HEK293T (cell line): Measurements from ENCODE around the gene IFNA5.

Experiments used
- CTCF ChIA-PET: fragments of 350-600 bp; formaldehyde crosslinking; extraction: SDS; loops from one replicate; lab custom pipeline; 2021; ENCODE audit warnings: antibody characterized with exemption, inconsistent platforms; lab: Yijun Ruan, JAX
- POLR2A ChIA-PET: fragments of 350-600 bp; formaldehyde crosslinking; extraction: SDS; loops from one replicate; lab custom pipeline; 2020; ENCODE audit warnings: antibody characterized with exemption, inconsistent platforms; lab: Yijun Ruan, JAX
- DNase-seq: peaks from one replicate; pipeline ENCODE4 v3.0.0; 2012; ENCODE audit warnings: mixed read lengths; ENCODE audit errors: extremely low spot score
- ARNT ChIP-seq: fragments of 450-650 bp; IDR thresholded peaks from 2 replicates; pipeline ENCODE4 v1.6.1; 2017; ENCODE audit warnings: mild to moderate bottlenecking
- BHLHE40 ChIP-seq: fragments of 450-650 bp; IDR thresholded peaks from 2 replicates; pipeline ENCODE4 v1.6.1; 2016; ENCODE audit warnings: mild to moderate bottlenecking, moderate library complexity, borderline replicate concordance
- CTBP1 ChIP-seq: fragments of 450-650 bp; IDR thresholded peaks from 2 replicates; pipeline ENCODE4 v1.6.1; 2016; ENCODE audit warnings: borderline replicate concordance
- ELF4 ChIP-seq: fragments of 450-650 bp; IDR thresholded peaks from 2 replicates; pipeline ENCODE4 v1.6.1; 2017; ENCODE audit warnings: antibody characterized with exemption
- FOXA1 ChIP-seq: fragments of 450-650 bp; IDR thresholded peaks from 2 replicates; pipeline ENCODE4 v1.6.1; 2016; ENCODE audit warnings: mild to moderate bottlenecking
- FOXK2 ChIP-seq: fragments of 450-650 bp; IDR thresholded peaks from 2 replicates; pipeline ENCODE4 v1.6.1; 2016; ENCODE audit warnings: mild to moderate bottlenecking
- FOXM1 ChIP-seq: fragments of 450-650 bp; IDR thresholded peaks from 2 replicates; pipeline ENCODE4 v1.6.1; 2017; ENCODE audit warnings: mild to moderate bottlenecking, borderline replicate concordance
- HDGF ChIP-seq: fragments of 450-650 bp; IDR thresholded peaks from 2 replicates; pipeline ENCODE4 v1.6.1; 2017; ENCODE audit warnings: antibody characterized with exemption, borderline replicate concordance
- L3MBTL2 ChIP-seq: fragments of 450-650 bp; conservative IDR thresholded peaks from 2 replicates; pipeline ENCODE4 v1.6.1; 2016; ENCODE audit warnings: mild to moderate bottlenecking
- LEF1 ChIP-seq: fragments of 450-650 bp; IDR thresholded peaks from 2 replicates; pipeline ENCODE4 v1.6.1; 2017; ENCODE audit warnings: mild to moderate bottlenecking, borderline replicate concordance
- NFRKB ChIP-seq: fragments of 450-650 bp; IDR thresholded peaks from 2 replicates; pipeline ENCODE4 v1.6.1; 2016; ENCODE audit warnings: mild to moderate bottlenecking, moderate library complexity
- SP1 ChIP-seq: fragments of 450-650 bp; IDR thresholded peaks from 2 replicates; pipeline ENCODE4 v1.6.1; 2017
- SUZ12 ChIP-seq: fragments of 450-650 bp; IDR thresholded peaks from 2 replicates; pipeline ENCODE4 v1.6.1; 2016; ENCODE audit warnings: mild to moderate bottlenecking
- TARDBP ChIP-seq: fragments of 450-650 bp; IDR thresholded peaks from 2 replicates; pipeline ENCODE4 v1.6.1; 2016
- ZNF384 ChIP-seq: fragments of 450-650 bp; IDR thresholded peaks from 2 replicates; pipeline ENCODE4 v1.6.1; 2016
- TF ChIP-seq, protein P1 (sequence below): fragments of 450-650 bp; IDR thresholded peaks from 2 replicates; pipeline ENCODE4 v1.6.1; 2016

Gene IFNA5

GRCh38 chr9:21334701-21335632, 29.9 kb upstream of the IFNA5 start, which contains the start of gene KLHL9:
Gene KLHL9, minus strand, starts transcription at chr9:21335404. Its CDS starts 545 bp downstream, at chr9:21334859.
- no peak for TF ChIP-seq ZNF384
- TF ChIP-seq ELF4, result peak; percentile 50; the same call in 1 of the 2 replicates
- no peak for TF ChIP-seq LEF1
- TF ChIP-seq L3MBTL2, result peak; percentile 63
- no peak for TF ChIP-seq FOXM1
- no peak for TF ChIP-seq BHLHE40
- TF ChIP-seq FOXA1, result no peak
- no peak for TF ChIP-seq NFRKB
- TF ChIP-seq FOXK2, result no peak
- no peak for TF ChIP-seq TARDBP
- TF ChIP-seq, protein P1, sequence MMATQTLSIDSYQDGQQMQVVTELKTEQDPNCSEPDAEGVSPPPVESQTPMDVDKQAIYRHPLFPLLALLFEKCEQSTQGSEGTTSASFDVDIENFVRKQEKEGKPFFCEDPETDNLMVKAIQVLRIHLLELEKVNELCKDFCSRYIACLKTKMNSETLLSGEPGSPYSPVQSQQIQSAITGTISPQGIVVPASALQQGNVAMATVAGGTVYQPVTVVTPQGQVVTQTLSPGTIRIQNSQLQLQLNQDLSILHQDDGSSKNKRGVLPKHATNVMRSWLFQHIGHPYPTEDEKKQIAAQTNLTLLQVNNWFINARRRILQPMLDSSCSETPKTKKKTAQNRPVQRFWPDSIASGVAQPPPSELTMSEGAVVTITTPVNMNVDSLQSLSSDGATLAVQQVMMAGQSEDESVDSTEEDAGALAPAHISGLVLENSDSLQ, result no peak
- no peak for TF ChIP-seq CTBP1
- no peak for TF ChIP-seq SP1
- TF ChIP-seq HDGF, result no peak
- ChIA-PET POLR2A (interaction anchor here (0.7 to 1.2 kb wide), 4 partner anchors 12 to 71 kb away, joined by 3 read pairs; no protein-coding TSS in a partner anchor), CTCF (interaction anchor here (1.0 to 1.1 kb wide), 2 partner anchors 68 to 82 kb away, joined by 4 read pairs; no protein-coding TSS in a partner anchor)
- peak; percentile 96 for DNase-seq

DNA sequence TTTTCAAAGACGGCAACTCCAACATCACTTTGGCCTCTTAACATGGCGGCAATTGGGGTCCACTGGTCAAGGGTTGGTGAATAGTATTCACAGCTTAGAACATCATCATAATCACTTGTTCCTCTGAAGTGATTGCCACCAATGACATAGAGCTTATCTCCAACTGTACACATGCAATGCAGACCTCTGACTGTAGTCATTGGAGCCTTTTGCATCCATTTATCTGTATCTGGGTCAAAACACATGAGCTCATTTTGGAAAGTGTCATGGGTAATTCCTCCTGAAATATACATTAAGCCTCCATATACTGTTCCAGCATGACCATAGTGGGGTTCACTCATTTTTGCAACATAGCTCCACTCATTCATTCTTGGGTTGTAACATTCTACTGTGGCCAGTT, 28.1 kb upstream of the IFNA5 start:
- TF ChIP-seq L3MBTL2 (no peak), ZNF384 (no peak), TARDBP (no peak), HDGF (no peak)
- TF ChIP-seq, protein P1, result no peak
- ChIA-PET POLR2A (interaction anchor here (0.7 kb wide), 1 partner anchor 103 kb away, joined by 3 read pairs; no protein-coding TSS in a partner anchor), CTCF (no interaction called here)
- no peak for DNase-seq

- ChIA-PET CTCF (no interaction called here), POLR2A (no interaction called here)
- no peak for DNase-seq
- no peak for TF ChIP-seq BHLHE40
- TF ChIP-seq L3MBTL2, result no peak
- TF ChIP-seq ARNT, result no peak
- no peak for TF ChIP-seq FOXM1
Measured at GRCh38 chr9:21331676-21332402, 26.7 kb upstream of the IFNA5 start.

DNA sequence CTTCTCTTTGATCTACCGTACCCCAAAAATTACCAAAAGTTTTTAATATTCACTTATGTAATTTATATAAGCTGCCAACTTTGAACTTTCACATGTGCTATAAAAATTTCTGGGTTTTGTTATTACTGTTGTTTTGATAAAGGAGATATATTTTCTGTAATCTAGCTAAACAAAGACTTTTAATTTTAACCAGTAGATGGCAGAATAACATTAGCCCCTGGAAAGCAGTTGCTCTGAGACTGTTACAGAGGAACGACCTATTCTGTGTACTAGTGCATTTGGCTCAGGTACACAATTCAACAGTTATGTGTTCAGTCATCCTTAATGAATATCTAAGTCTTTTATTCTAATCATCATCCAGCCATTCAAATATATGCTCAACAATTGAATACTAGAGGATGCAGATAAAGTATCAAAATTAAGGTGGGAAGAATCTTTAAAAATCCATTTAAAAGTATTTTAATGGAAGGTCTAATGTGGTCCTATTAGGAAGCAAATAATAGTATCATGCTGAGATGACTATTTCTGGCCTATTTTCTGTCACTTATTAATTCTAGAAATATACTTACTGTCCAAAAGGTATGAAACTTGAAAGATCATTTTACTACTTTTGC, 21.5 kb upstream of the IFNA5 start:
- peak; percentile 55 for DNase-seq

DNA sequence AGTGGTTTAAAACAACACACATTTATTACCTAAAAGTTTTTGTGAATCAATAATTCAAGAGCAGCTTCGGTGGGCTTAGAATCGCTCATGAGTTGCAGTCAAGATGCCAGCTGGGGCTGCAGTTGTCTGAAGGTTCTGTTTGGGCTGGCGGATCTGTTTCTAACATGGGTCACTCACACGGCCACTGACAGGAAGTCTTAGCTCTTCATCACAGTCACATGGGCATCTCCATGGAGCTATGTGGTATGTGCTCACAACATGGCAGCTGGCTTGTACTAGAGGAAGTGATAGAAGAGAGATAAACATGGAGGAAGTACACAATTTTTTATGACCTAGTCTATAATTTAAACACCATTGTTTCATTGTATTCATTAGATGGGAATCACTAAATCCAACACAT, 18.9 kb upstream of the IFNA5 start:
- no peak for DNase-seq
- POLR2A ChIA-PET, result no interaction called here
- TF ChIP-seq ARNT (no peak), NFRKB (no peak), HDGF (no peak), SUZ12 (no peak), CTBP1 (no peak), L3MBTL2 (no peak), LEF1 (no peak), FOXM1 (no peak), ZNF384 (no peak), BHLHE40 (no peak), FOXA1 (no peak), FOXK2 (no peak), SP1 (no peak), TARDBP (no peak)
- TF ChIP-seq, protein P1, result no peak
- CTCF ChIA-PET, result no interaction called here

More for the DNA sequence above, 21.5 kb upstream of the IFNA5 start:
- CTCF ChIA-PET, result interaction anchor here (0.6 to 1.6 kb wide), 7 partner anchors 14 to 128 kb away, joined by 3 to 8 read pairs (median 4); no protein-coding TSS in a partner anchor
- TF ChIP-seq NFRKB (no peak), FOXA1 (no peak), BHLHE40 (no peak)
- POLR2A ChIA-PET, result no interaction called here

GRCh38 chr9:21322911-21323461, 17.9 kb upstream of the IFNA5 start:
- TF ChIP-seq LEF1, result no peak
- TF ChIP-seq SUZ12, result no peak
- no peak for TF ChIP-seq ELF4
- no peak for TF ChIP-seq BHLHE40
- no peak for TF ChIP-seq FOXK2
- no peak for TF ChIP-seq NFRKB
- TF ChIP-seq SP1, result no peak
- no peak for TF ChIP-seq FOXM1
- TF ChIP-seq ZNF384, result no peak
- no peak for TF ChIP-seq CTBP1
- no peak for TF ChIP-seq HDGF
- TF ChIP-seq ARNT, result no peak
- TF ChIP-seq, protein P1, result no peak
- no peak for TF ChIP-seq FOXA1
- no peak for TF ChIP-seq L3MBTL2
- TF ChIP-seq TARDBP, result no peak
- no peak for DNase-seq
- CTCF ChIA-PET, result no interaction called here
- POLR2A ChIA-PET, result no interaction called here
